ENCODE data around the gene GALNT18.

- TF ChIP-seq CTCF (optimal IDR thresholded peaks at IDR 0.05 in 1 of 3, IDR thresholded peaks at IDR 0.05 in 1 of 3, conservative IDR thresholded peaks at IDR 0.05 in 1 of 3; ENCODE audit: extremely low read depth in 1 of 3, insufficient read depth in 2 of 3, low read length in 3 of 3), result no peak
- TF ChIP-seq EZH2 (IDR thresholded peaks at IDR 0.05; ENCODE audit: low read length), result no peak
Measured at GRCh38 chr11:11615086-11615485, 6.7 kb downstream of the GALNT18 start.

Data from keratinocyte (primary cell).